GM21723 (cell line): ENCODE data around the gene TRAF4.
"Not testable (repeated sequence)": the region's sequence is repeated elsewhere in the genome, so short reads cannot be mapped to it uniquely, and the experiment has no call there.

ENCODE experiments used
- ATAC-seq: cut with Tn5 transposase; IDR thresholded peaks from one replicate; pipeline ENCODE4 v1.9.1; 2021; ENCODE audit warnings: mild to moderate bottlenecking, moderate library complexity; ENCODE audit not compliant: unreplicated experiment

TRAF4 gene

DNA sequence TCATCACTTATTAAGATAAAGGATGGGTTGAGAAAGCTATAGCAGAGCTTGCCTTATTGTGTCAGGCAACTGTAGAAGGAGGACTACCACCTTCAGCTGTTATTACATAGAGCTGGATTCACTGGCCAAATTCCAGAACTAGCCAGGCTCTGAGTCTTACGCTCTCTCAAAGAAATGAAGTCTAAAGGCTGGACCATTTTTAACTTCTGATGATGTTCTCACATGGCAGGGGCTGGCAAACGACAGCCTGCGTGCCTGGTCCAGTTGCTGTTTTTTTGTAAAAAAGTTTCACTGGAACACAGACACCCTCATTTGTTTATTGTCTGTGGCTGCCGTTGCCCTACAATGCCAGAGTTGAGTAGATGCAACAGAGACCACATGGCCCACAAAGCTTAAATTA is 21.2 kb downstream of the TRAF4 start:
- ATAC-seq: no peak

GRCh38 chr17:28773736-28774135 is 29.9 kb downstream of the TRAF4 start:
- ATAC-seq: no peak

GRCh38 chr17:28774206-28774605 is 30.4 kb downstream of the TRAF4 start:
- ATAC-seq: no peak

DNA sequence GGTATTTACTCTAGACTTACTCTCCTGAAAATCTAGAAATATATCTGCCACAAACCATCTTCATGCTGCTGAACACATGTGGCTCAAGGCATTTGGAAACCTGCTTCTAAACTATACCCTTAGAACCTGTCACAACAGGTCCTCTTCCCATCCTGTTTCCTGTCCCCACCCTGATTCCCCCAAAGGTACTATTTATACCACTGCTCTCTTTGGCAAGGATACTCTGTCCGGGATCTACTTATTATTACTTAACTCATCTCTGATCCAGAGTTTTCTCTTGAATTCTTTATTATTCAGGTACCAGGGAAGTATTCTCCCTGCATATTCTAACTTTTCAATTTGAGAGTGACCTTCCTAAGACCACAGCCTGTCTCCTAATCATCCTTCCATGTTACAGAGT is 33.4 kb downstream of the TRAF4 start:
- no peak for ATAC-seq

- not testable (repeated sequence) for ATAC-seq
These were observed 35.8 kb downstream of the TRAF4 start for GRCh38 chr17:28779601-28780000.

- no peak for ATAC-seq
These were observed 39.4 kb downstream of the TRAF4 start for GRCh38 chr17:28783161-28783560.

DNA sequence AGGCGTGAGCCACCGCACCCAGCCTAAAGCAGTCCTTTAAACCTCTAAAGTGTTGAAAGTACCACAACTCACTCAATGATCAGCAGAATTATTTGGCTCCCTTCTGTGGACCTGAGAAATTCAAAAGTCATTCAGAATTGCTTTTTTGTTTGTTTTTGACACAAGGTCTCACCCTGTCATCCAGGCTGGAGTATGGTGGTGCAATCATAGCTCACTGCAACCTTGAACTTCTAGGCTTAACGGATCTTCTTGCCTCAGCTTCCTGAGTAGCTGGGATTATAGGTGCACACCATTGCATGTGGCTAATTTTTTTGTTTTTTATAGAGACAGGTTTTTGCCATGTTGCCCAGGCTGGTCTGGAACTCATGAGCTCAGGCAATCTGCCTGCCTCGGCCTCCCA is 44.3 kb downstream of the TRAF4 start:
- no peak for ATAC-seq

DNA sequence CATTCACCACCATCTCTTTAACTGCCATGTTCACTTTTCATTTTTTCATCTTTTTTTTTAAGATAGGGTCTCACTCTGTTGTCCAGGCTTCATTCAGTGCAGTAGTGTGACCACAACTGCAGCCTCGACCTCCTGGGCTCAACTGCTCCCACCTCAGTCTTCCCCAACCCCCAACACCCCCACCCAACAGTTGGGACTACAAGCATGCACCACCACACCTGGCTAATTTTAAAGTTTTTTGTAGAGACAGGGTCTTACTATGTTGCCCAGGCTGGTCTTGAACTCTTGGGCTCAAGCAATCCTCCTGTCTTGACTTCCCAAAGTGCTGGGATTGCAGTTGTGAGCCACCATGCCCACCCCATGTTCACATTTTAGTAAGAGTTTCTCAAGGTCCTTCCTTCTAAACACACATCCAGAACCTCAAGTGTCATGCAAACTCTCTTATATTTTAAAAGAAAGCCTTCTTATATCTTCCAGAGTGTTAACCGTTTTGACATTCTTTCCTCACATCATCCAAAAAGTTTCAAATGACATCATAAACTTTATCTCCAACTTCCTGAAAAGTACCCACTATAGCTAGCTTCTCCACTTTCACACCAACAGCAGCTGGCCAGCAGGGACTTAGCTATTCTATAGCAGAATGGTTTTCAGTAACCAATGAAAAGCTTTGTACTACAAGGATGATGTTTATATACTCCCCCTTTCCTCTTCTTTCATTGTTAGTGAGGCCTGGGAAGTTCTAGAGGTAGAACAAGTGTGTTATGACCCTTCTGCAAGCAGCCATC is 49.3 kb downstream of the TRAF4 start:
- ATAC-seq: no peak

DNA sequence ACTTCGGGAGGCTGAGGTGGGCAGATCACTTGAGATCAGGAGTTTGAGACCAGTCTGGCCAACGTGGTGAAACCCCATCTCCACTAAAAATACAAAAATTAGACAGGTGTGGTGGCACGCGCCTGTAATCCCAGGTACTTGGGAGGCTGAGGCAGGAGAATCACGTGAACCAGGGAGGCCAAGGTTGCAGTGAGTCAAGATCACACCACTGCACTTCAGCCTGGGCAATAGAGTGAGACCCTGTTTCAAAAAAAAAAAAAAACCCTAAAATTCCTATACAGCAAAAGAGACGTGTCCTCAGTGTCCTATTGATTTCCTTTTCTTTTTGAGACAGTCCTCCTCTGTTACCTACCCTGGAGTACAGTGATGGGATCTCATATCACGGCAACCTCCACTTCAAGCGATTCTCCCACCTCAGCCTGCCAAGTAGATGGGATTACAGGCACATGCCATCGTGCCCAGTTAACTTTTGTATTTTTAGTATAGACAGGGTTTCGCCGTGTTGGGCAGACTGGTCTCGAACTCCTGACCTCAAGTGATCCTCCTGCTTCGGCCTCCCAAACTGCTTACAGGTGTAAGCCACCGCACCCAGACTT is 51.1 kb downstream of the TRAF4 start:
- ATAC-seq: not testable (repeated sequence)

DNA sequence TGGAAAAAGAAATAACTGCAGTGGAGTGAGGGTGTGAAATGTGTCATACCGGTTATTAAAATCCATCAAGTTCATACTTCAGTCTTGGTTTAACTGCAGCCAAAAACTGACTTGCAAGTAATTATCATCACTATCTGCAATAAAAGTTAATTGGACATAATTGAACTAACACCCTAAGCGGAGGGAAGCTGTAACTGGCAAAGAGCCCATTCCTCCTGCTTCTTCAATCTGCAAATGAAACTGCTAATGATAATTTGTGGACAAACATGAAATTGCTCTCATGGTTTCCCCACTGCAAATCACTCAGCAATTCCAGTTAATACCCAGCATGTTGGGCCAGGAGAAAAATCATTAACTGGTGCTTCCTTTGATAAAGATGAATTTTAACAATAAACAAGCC is 52.3 kb downstream of the TRAF4 start:
- no peak for ATAC-seq
